ENCODE data around the gene COL25A1.
"Not testable (repeated sequence)": the region's sequence is repeated elsewhere in the genome, so short reads cannot be mapped to it uniquely, and the experiment has no call there.

Gene COL25A1

GRCh38 chr4:109118635-109119034 is 183.8 kb downstream of the COL25A1 start:
- no peak overlapping the region for H3K27ac ChIP-seq (ENCODE audit: low read length)
- no peaks in the 10 kb centered on the region for H3K36me3 ChIP-seq (ENCODE audit: control insufficient read depth, low read depth, low read length)
- H3K4me3 ChIP-seq (ENCODE audit: low read length), result no peak overlapping the region
- H3K9ac ChIP-seq (ENCODE audit: low read length), result no peak overlapping the region
- no peaks in the 10 kb centered on the region for H3K4me1 ChIP-seq (ENCODE audit: control insufficient read depth, low read depth, low read length)
- no peaks in the 10 kb centered on the region for H3K9me3 ChIP-seq (ENCODE audit: control insufficient read depth, low read depth, low read length)
- no peaks in the 10 kb centered on the region for H3K27me3 ChIP-seq (ENCODE audit: control insufficient read depth, insufficient read depth, low read length)

- Histone ChIP-seq H3K36me3 (ENCODE audit: control insufficient read depth, low read depth, low read length) (no peaks in the 10 kb centered on the region), H3K27ac (ENCODE audit: low read length) (no peak overlapping the region), H3K9me3 (ENCODE audit: control insufficient read depth, low read depth, low read length) (no peaks in the 10 kb centered on the region), H3K9ac (ENCODE audit: low read length) (no peak overlapping the region), H3K4me3 (ENCODE audit: low read length) (no peak overlapping the region), H3K27me3 (ENCODE audit: control insufficient read depth, insufficient read depth, low read length) (no peaks in the 10 kb centered on the region), H3K4me1 (ENCODE audit: control insufficient read depth, low read depth, low read length) (no peaks in the 10 kb centered on the region)
Observed at GRCh38 chr4:109114501-109114900, 188.0 kb downstream of the COL25A1 start.

GRCh38 chr4:109113521-109113920 is 188.9 kb downstream of the COL25A1 start:
- Histone ChIP-seq H3K9ac (ENCODE audit: low read length) (no peak overlapping the region), H3K27ac (ENCODE audit: low read length) (no peak overlapping the region)

DNA sequence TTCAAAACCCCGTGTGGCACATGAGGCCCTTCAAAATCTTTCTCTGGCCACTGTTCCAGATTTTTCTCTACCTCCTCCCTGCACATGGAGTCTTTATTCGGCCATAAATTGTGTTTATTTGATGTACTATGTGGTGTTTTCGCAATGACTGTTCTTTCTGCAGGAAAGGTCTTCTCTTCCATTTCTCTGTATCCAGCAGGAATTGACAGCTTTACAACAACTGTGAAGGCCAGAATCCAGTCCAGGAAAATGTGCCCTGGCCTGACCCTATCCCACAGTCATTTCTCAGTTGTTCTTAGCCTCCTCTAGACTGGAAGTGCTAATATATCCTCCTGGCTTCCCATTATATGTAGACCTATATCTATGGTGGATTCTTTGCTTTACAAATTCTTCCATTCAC is 191.4 kb downstream of the COL25A1 start:
- H3K4me1 ChIP-seq (ENCODE audit: control insufficient read depth, low read depth, low read length), result no peaks in the 10 kb centered on the region
- H3K27ac ChIP-seq (ENCODE audit: low read length), result no peak overlapping the region
- no peak overlapping the region for H3K9ac ChIP-seq (ENCODE audit: low read length)
- H3K4me3 ChIP-seq (ENCODE audit: low read length), result no peak overlapping the region
- H3K36me3 ChIP-seq (ENCODE audit: control insufficient read depth, low read depth, low read length), result no peaks in the 10 kb centered on the region
- no peaks in the 10 kb centered on the region for H3K9me3 ChIP-seq (ENCODE audit: control insufficient read depth, low read depth, low read length)
- no peaks in the 10 kb centered on the region for H3K27me3 ChIP-seq (ENCODE audit: control insufficient read depth, insufficient read depth, low read length)

More at GRCh38 chr4:109113521-109113920, 188.9 kb downstream of the COL25A1 start:
- no peak overlapping the region for H3K4me3 ChIP-seq (ENCODE audit: low read length)
- H3K4me1 ChIP-seq (ENCODE audit: control insufficient read depth, low read depth, low read length), result no peaks in the 10 kb centered on the region
- H3K36me3 ChIP-seq (ENCODE audit: control insufficient read depth, low read depth, low read length), result no peaks in the 10 kb centered on the region
- H3K9me3 ChIP-seq (ENCODE audit: control insufficient read depth, low read depth, low read length), result no peaks in the 10 kb centered on the region
- no peaks in the 10 kb centered on the region for H3K27me3 ChIP-seq (ENCODE audit: control insufficient read depth, insufficient read depth, low read length)

- H3K4me1 ChIP-seq (ENCODE audit: control insufficient read depth, low read depth, low read length); H3K9me3 ChIP-seq (ENCODE audit: control insufficient read depth, low read depth, low read length); H3K9ac ChIP-seq (ENCODE audit: low read length); H3K27ac ChIP-seq (ENCODE audit: low read length); H3K36me3 ChIP-seq (ENCODE audit: control insufficient read depth, low read depth, low read length); H3K27me3 ChIP-seq (ENCODE audit: control insufficient read depth, insufficient read depth, low read length); H3K4me3 ChIP-seq (ENCODE audit: low read length): not testable (repeated sequence)
Observed at GRCh38 chr4:109108215-109108614, 194.2 kb downstream of the COL25A1 start.

DNA sequence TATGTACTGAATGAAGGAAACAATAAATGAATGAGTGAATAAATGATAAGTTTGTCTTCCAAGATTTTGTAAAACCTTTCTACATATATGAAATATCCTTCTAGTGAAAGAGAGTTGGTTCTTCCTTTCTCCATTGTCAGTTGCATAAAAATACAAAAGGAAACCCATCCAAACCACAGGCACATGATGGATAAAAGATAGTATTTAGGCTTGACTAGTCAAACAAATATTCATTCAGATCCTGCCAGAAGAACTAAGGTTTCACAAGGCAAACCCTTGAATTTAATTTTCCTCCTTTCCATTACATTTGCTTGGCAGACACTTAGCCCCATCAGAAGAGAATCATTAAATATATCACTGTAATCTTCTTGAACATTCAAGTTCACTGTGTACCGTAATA is 208.4 kb downstream of the COL25A1 start:
- Histone ChIP-seq H3K4me1 (ENCODE audit: control insufficient read depth, low read depth, low read length) (no peaks in the 10 kb centered on the region), H3K4me3 (ENCODE audit: low read length) (no peak overlapping the region), H3K9me3 (ENCODE audit: control insufficient read depth, low read depth, low read length) (no peaks in the 10 kb centered on the region), H3K36me3 (ENCODE audit: control insufficient read depth, low read depth, low read length) (no peaks in the 10 kb centered on the region), H3K27ac (ENCODE audit: low read length) (no peak overlapping the region), H3K9ac (ENCODE audit: low read length) (no peak overlapping the region), H3K27me3 (ENCODE audit: control insufficient read depth, insufficient read depth, low read length) (no peaks in the 10 kb centered on the region)

DNA sequence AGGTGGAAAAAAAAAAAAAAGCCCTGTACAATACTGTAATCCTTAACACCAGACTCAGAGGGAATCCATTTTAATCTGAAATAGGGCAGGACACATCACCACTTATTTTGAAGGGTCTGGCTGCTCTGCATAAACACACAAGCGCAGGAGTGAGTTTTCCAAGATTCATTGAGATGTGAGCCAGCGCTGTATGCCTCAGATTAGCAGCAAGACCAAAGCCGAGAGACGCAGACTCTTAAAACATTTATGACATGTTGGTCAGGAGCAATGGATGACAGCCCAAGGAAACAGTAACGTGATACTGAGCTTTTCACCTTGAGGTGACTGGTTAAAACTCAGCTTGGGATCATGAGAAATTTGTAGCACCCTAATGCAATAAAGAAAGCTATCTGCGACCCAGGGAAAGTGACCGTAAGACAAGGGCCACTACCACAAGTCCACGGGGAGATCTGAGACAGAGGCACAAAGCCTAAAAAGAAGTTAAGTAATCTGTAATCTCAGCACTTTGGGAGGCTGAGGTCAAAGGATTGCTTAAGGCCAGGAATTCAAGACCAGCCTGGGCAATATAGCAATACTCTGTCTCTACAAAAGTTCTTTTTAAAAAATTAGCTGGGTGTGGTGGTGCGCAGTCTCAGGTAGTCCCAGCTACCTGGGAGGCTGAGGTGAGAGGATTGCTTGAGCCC is 210.6 kb downstream of the COL25A1 start:
- Histone ChIP-seq H3K36me3 (ENCODE audit: control insufficient read depth, low read depth, low read length) (no peaks in the 10 kb centered on the region), H3K27ac (ENCODE audit: low read length) (no peak overlapping the region), H3K4me3 (ENCODE audit: low read length) (no peak overlapping the region), H3K9ac (ENCODE audit: low read length) (no peak overlapping the region), H3K9me3 (ENCODE audit: control insufficient read depth, low read depth, low read length) (no peaks in the 10 kb centered on the region), H3K27me3 (ENCODE audit: control insufficient read depth, insufficient read depth, low read length) (no peaks in the 10 kb centered on the region), H3K4me1 (ENCODE audit: control insufficient read depth, low read depth, low read length) (peaks cover 6% of the 10 kb centered on the region)

- Histone ChIP-seq H3K9me3 (ENCODE audit: control insufficient read depth, low read depth, low read length) (no peaks in the 10 kb centered on the region), H3K36me3 (ENCODE audit: control insufficient read depth, low read depth, low read length) (no peaks in the 10 kb centered on the region), H3K9ac (ENCODE audit: low read length) (no peak overlapping the region), H3K4me3 (ENCODE audit: low read length) (no peak overlapping the region), H3K27me3 (ENCODE audit: control insufficient read depth, insufficient read depth, low read length) (no peaks in the 10 kb centered on the region), H3K4me1 (ENCODE audit: control insufficient read depth, low read depth, low read length) (peaks cover 5% of the 10 kb centered on the region), H3K27ac (ENCODE audit: low read length) (no peak overlapping the region)
Observed at GRCh38 chr4:109083911-109084310, 218.5 kb downstream of the COL25A1 start.

DNA sequence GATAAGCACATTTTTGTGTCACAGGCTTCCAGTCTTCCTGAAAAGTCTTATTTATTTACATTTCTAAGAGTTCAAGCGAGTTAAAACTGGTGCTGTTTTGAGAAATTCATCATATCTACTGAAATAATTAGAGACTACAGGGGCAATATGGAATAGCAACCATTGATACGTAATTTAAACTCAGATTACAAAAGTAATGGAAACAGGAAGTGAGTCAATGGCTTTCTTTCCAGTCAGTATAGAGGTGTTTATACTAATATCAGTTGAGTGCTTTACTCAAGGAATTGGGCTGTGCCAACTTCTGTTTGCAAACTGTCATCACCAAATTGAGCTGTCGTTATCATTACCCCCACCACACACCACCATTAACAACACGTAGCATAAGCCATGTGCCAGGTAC is 222.7 kb downstream of the COL25A1 start:
- no peaks in the 10 kb centered on the region for H3K36me3 ChIP-seq (ENCODE audit: control insufficient read depth, low read depth, low read length)
- H3K27ac ChIP-seq (ENCODE audit: low read length), result no peak overlapping the region
- H3K4me1 ChIP-seq (ENCODE audit: control insufficient read depth, low read depth, low read length), result no peaks in the 10 kb centered on the region
- H3K9me3 ChIP-seq (ENCODE audit: control insufficient read depth, low read depth, low read length), result peaks cover 5% of the 10 kb centered on the region
- H3K4me3 ChIP-seq (ENCODE audit: low read length), result no peak overlapping the region
- no peak overlapping the region for H3K9ac ChIP-seq (ENCODE audit: low read length)
- H3K27me3 ChIP-seq (ENCODE audit: control insufficient read depth, insufficient read depth, low read length), result no peaks in the 10 kb centered on the region

- Histone ChIP-seq H3K4me3 (ENCODE audit: low read length) (no peak overlapping the region), H3K4me1 (ENCODE audit: control insufficient read depth, low read depth, low read length) (no peaks in the 10 kb centered on the region), H3K27me3 (ENCODE audit: control insufficient read depth, insufficient read depth, low read length) (no peaks in the 10 kb centered on the region), H3K9me3 (ENCODE audit: control insufficient read depth, low read depth, low read length) (peaks cover 8% of the 10 kb centered on the region), H3K9ac (ENCODE audit: low read length) (no peak overlapping the region), H3K27ac (ENCODE audit: low read length) (no peak overlapping the region), H3K36me3 (ENCODE audit: control insufficient read depth, low read depth, low read length) (no peaks in the 10 kb centered on the region)
Observed at GRCh38 chr4:109079201-109079600, 223.3 kb downstream of the COL25A1 start.

- Histone ChIP-seq H3K27me3 (ENCODE audit: control insufficient read depth, insufficient read depth, low read length) (no peaks in the 10 kb centered on the region), H3K4me1 (ENCODE audit: control insufficient read depth, low read depth, low read length) (no peaks in the 10 kb centered on the region), H3K27ac (ENCODE audit: low read length) (no peak overlapping the region), H3K36me3 (ENCODE audit: control insufficient read depth, low read depth, low read length) (no peaks in the 10 kb centered on the region), H3K9ac (ENCODE audit: low read length) (no peak overlapping the region), H3K9me3 (ENCODE audit: control insufficient read depth, low read depth, low read length) (peaks cover 12% of the 10 kb centered on the region), H3K4me3 (ENCODE audit: low read length) (no peak overlapping the region)
Observed at GRCh38 chr4:109078724-109079123, 223.7 kb downstream of the COL25A1 start.

DNA sequence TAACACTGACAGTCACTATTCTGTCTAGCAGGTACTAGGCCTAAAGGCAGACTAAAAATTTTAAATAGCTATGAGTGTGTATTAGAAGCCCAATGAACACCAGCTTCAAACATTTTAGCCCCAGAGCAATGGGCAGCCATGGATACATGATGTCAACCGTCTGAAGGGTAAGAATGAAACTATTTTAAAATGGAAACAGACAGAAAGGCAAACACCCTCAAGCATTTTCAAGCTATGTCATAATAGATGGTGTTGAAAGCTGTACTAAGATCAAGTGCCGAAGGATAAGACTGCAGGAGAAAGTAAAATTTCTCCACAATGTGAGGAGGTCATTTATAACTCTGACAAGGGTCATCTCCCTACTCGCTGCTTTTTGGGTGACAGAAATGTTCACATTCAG is 225.0 kb downstream of the COL25A1 start:
- Histone ChIP-seq H3K4me1 (ENCODE audit: control insufficient read depth, low read depth, low read length) (no peaks in the 10 kb centered on the region), H3K27ac (ENCODE audit: low read length) (no peak overlapping the region)

More for the DNA sequence above, 225.0 kb downstream of the COL25A1 start:
- no peaks in the 10 kb centered on the region for H3K27me3 ChIP-seq (ENCODE audit: control insufficient read depth, insufficient read depth, low read length)
- no peak overlapping the region for H3K9ac ChIP-seq (ENCODE audit: low read length)
- peaks cover 15% of the 10 kb centered on the region for H3K9me3 ChIP-seq (ENCODE audit: control insufficient read depth, low read depth, low read length)
- H3K36me3 ChIP-seq (ENCODE audit: control insufficient read depth, low read depth, low read length), result no peaks in the 10 kb centered on the region
- no peak overlapping the region for H3K4me3 ChIP-seq (ENCODE audit: low read length)
